ENCODE results near the gene CLCN7. TPM values are rescaled to one million over a fixed set of nuclear protein-coding genes. Genes with fewer than 3 reads are reported as not detected.
A peak's percentile ranks its signal among the peaks of the same experiment; 100 is the strongest.

Gene CLCN7
- total and polyA plus RNA-seq, 8 donors: 8.7 to 489 (median 55.1) TPM

DNA sequence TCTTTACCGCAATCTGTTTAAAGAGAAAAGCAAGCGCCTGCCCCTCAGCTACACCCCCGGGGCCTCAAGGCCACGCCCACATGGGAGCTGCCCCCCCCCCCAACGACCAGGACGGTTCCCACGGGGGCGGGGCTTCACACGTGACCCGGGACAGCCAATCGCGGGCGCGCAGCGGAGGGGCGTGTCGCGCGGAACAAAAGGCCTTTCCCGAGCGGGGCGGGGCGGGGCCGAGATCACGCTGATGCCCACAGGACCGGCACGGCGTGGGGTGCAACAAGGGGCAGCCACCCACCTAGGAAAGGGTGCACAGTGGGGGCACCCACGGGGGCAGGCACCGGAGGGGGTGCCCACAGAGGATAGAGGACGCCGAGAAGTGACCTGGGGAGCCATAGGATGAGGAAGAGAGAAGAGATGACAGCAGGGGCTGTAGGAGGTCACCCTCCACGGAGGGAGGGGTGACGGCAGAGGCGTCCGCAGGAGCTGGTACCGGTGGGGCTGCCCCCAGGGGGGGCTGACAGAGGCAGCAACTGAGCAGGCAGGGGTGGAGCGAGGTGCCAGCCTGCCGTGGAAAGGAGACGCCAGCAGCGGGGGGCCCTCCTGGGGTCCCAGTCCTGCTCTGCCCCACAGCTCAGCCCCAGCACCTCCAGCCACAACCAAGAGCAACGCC lies 66.5 kb downstream of the CLCN7 start:
- peak; percentile 95 to 96 for DNase-seq
- Histone ChIP-seq H3K9me3 (no peaks in the 10 kb centered on the region), H3K36me3 (peaks cover 3 to 72% (median 66%) of the 10 kb centered on the region in 4 donors), H3K27me3 (no peaks in the 10 kb centered on the region), H3K27ac (peak overlapping the region; percentile 8 to 66 (median 60)), H3K4me3 (peak overlapping the region; percentile 43 to 52 (median 50)), H3K4me1 (peaks cover 5 to 44% (median 37%) of the 10 kb centered on the region in 4 donors)
- TF ChIP-seq POLR2AphosphoS5 (IDR thresholded peaks at IDR 0.05): peak in 2 of 3 donors; percentile 23 to 76
- TF ChIP-seq EP300 (IDR thresholded peaks at IDR 0.05): no peak
- intact Hi-C loops (cut with DNase I; ENCODE audit: low total_unique reads): no loop called here
- WGBS, 5 donors: 3 to 7% (median 4%) methylated on average over 30 to 42 of the region's 42 CpGs

DNA sequence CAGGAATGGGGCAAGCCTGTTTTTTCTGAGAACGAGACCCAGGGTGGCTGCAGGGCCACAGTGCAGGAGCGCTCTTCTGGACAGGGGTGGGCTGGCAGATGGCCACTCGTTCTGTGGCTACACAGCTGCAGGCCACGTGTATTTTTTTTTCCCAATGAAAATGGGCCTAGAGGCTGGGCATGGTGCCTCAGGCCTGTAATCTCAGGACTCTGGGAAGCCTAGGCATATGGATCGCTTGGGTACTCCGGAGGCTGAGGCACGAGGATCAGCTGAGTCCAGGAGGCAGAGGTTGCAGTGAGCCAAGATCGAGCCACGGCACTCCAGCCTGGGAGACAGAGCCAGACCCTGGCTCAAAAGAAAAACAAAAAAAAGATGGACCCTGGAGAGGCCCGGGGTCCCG lies 67.1 kb downstream of the CLCN7 start:
- WGBS, 5 donors: 16 to 31% (median 19%) methylated on average over 9 to 11 of the region's 11 CpGs
- H3K4me3 ChIP-seq: peak overlapping the region; percentile 43 to 52 (median 50)
- DNase-seq: no peak
- H3K27me3 ChIP-seq: no peaks in the 10 kb centered on the region
- intact Hi-C loops (cut with DNase I; ENCODE audit: low total_unique reads): no loop called here
- H3K27ac ChIP-seq: peak overlapping the region in 3 of 5 donors; percentile 60 to 66 (median 65)
- TF ChIP-seq, protein P1, sequence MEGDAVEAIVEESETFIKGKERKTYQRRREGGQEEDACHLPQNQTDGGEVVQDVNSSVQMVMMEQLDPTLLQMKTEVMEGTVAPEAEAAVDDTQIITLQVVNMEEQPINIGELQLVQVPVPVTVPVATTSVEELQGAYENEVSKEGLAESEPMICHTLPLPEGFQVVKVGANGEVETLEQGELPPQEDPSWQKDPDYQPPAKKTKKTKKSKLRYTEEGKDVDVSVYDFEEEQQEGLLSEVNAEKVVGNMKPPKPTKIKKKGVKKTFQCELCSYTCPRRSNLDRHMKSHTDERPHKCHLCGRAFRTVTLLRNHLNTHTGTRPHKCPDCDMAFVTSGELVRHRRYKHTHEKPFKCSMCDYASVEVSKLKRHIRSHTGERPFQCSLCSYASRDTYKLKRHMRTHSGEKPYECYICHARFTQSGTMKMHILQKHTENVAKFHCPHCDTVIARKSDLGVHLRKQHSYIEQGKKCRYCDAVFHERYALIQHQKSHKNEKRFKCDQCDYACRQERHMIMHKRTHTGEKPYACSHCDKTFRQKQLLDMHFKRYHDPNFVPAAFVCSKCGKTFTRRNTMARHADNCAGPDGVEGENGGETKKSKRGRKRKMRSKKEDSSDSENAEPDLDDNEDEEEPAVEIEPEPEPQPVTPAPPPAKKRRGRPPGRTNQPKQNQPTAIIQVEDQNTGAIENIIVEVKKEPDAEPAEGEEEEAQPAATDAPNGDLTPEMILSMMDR (IDR thresholded peaks at IDR 0.05): no peak
- TF ChIP-seq POLR2AphosphoS5 (IDR thresholded peaks at IDR 0.05) (no peak), EP300 (IDR thresholded peaks at IDR 0.05) (no peak), POLR2A (IDR thresholded peaks at IDR 0.05) (no peak)
- H3K9me3 ChIP-seq: no peaks in the 10 kb centered on the region
- peaks cover 5 to 39% (median 32%) of the 10 kb centered on the region in 4 donors for H3K4me1 ChIP-seq
- peaks cover 9 to 77% (median 70%) of the 10 kb centered on the region in 4 donors for H3K36me3 ChIP-seq

DNA sequence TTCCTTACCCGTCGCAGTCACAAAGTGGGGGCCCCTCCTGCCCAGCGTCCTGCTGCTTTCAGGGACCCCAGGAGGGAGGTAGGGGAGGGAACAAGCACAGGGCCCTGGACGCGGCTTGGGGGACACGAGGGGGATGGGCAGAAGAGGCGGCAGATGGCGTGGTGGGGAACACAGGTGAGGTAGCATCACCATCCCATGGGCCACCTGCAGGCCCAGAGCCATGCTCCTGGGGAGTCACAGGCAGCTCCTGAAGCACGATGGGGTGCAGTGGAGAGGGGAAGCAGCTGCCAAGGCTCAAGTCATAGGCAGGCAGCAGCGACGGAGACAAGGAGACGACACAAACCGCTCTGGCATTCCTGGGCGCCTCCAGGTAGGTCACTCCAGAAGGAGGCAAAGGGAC lies 71.1 kb downstream of the CLCN7 start:
- intact Hi-C loops (cut with DNase I; ENCODE audit: low total_unique reads): no loop called here
- H3K27ac ChIP-seq: no peak overlapping the region
- no peaks in the 10 kb centered on the region for H3K9me3 ChIP-seq
- H3K27me3 ChIP-seq: no peaks in the 10 kb centered on the region
- H3K36me3 ChIP-seq: peaks cover 44 to 84% (median 80%) of the 10 kb centered on the region in 4 donors
- WGBS, 5 donors: 82 to 92% (median 91%) methylated on average over 14 of the region's 14 CpGs
- H3K4me1 ChIP-seq: peaks cover 5 to 17% (median 16%) of the 10 kb centered on the region in 4 donors
- no peak for DNase-seq
- no peak overlapping the region for H3K4me3 ChIP-seq
- TF ChIP-seq EP300 (IDR thresholded peaks at IDR 0.05) (no peak), POLR2A (IDR thresholded peaks at IDR 0.05) (no peak), POLR2AphosphoS5 (IDR thresholded peaks at IDR 0.05) (no peak)
- TF ChIP-seq, protein P1 (IDR thresholded peaks at IDR 0.05): no peak

DNA sequence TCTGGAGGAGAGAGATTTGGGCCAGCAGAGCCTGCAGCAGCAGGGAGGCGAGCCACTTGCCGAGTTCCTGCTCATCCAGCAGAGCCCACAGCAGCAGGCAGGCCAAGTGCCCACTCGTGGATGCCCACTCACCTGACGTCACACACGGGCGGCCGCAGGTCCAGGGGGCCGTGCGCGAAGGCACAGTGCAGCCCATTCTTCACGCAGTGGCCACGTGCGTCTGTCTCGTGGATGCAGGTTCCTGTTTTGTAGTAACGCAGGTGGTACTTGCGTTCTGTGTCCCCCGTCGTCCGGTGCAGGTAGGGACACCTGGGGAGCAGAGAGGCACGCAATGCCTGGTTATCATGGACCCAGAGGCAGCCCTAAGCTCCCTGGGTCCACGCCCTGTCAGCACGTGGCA lies 71.8 kb downstream of the CLCN7 start:
- H3K27ac ChIP-seq: no peak overlapping the region
- no peaks in the 10 kb centered on the region for H3K9me3 ChIP-seq
- no peak for TF ChIP-seq EP300 (IDR thresholded peaks at IDR 0.05)
- TF ChIP-seq, protein P1 (IDR thresholded peaks at IDR 0.05): no peak
- no peak overlapping the region for H3K4me3 ChIP-seq
- H3K4me1 ChIP-seq: peaks cover 0 to 10% (median 9%) of the 10 kb centered on the region in 4 donors
- 91 to 94% (median 93%) methylated on average over 15 to 22 of the region's 22 CpGs for WGBS, 5 donors
- intact Hi-C loops (cut with DNase I; ENCODE audit: low total_unique reads): no loop called here
- H3K36me3 ChIP-seq: peaks cover 50 to 91% (median 87%) of the 10 kb centered on the region in 4 donors
- DNase-seq: no peak
- H3K27me3 ChIP-seq: no peaks in the 10 kb centered on the region

DNA sequence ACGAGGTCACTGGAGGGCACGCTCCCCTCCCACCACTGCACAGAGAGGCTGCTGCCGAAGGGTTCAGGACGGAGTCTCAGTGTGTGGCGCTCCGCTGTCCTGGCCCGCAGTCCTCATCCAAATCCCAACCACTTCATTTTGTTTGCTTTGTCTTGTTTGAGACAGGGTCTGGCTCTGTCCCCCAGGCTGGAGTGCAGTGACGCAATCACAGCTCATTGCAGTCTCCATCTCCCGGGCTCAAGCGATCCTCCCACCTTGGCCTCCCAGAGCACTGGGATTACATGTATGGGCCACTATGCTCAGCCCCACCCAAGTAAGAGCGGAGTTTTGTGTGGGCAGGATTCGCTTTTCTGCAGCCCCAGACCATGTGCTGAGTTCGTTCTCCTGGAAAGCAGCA lies 73.1 kb downstream of the CLCN7 start:
- intact Hi-C loops (cut with DNase I; ENCODE audit: low total_unique reads): no loop called here
- peaks cover 56 to 92% (median 92%) of the 10 kb centered on the region in 4 donors for H3K36me3 ChIP-seq
- no peaks in the 10 kb centered on the region for H3K27me3 ChIP-seq
- H3K9me3 ChIP-seq: no peaks in the 10 kb centered on the region
- no peaks in the 10 kb centered on the region for H3K4me1 ChIP-seq
- TF ChIP-seq, protein P1 (IDR thresholded peaks at IDR 0.05): no peak
- TF ChIP-seq EP300 (IDR thresholded peaks at IDR 0.05): no peak
- no peak overlapping the region for H3K27ac ChIP-seq
- no peak for DNase-seq
- 92 to 97% (median 94%) methylated on average over 11 to 13 of the region's 13 CpGs for WGBS, 5 donors
- no peak overlapping the region for H3K4me3 ChIP-seq

All from stomach (tissue), 9 donors.